ENCODE data around the gene SOS2. TPM values are rescaled to one million over a fixed set of nuclear protein-coding genes. Genes with fewer than 3 reads are reported as not detected.

The SOS2 gene
- total RNA-seq, 4 donors from 2014 or later = 39.4 to 50.2 (median 41.5) TPM

GRCh38 chr14:50070840-50071548 is 160.4 kb downstream of the SOS2 start:
- TF ChIP-seq CTCF (IDR thresholded peaks at IDR 0.05; ENCODE audit: low read depth) = no peak

GRCh38 chr14:50070230-50070629 is 161.1 kb downstream of the SOS2 start:
- TF ChIP-seq CTCF (IDR thresholded peaks at IDR 0.05; ENCODE audit: low read depth) = no peak

DNA sequence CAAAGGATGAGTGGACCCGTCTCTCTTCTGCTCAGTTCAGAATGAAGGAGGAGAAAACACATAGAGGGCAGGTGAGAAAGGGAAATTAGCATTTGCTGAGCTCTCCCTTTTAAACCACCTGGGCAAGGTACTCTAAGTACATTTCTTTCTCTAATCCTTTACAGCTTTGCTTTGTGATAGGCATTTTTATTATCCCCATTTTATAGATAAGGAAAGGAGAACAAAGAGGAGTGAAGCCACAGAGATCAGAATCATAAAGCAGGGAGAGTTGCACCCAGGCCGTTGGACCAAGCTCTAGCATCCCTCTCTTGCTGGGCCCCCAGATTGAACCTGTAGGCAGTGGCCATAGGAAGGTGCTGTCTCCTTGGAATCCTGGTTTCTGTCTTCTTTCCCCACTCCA is 162.1 kb downstream of the SOS2 start:
- no peak for TF ChIP-seq CTCF (IDR thresholded peaks at IDR 0.05; ENCODE audit: low read depth)

DNA sequence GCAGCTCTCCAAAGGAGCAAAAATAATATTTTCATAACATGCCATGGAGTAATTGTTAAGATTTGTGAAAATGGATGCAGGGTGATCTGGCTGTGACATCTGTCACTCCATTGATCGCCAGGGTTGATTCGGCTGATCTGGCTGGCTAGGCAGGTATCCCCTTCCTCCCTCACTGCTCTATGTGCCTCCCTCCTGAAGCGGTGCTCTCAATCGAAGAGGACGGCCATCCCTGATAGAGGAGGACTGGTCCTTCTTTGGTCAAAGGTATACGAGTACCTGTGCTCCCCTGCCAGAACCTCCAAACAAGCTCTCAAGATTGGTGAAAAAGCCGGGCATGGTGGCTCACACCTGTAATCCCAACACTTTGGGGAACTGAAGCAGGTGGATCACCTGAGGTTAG is 162.9 kb downstream of the SOS2 start:
- no peak for TF ChIP-seq CTCF (IDR thresholded peaks at IDR 0.05; ENCODE audit: low read depth)

DNA sequence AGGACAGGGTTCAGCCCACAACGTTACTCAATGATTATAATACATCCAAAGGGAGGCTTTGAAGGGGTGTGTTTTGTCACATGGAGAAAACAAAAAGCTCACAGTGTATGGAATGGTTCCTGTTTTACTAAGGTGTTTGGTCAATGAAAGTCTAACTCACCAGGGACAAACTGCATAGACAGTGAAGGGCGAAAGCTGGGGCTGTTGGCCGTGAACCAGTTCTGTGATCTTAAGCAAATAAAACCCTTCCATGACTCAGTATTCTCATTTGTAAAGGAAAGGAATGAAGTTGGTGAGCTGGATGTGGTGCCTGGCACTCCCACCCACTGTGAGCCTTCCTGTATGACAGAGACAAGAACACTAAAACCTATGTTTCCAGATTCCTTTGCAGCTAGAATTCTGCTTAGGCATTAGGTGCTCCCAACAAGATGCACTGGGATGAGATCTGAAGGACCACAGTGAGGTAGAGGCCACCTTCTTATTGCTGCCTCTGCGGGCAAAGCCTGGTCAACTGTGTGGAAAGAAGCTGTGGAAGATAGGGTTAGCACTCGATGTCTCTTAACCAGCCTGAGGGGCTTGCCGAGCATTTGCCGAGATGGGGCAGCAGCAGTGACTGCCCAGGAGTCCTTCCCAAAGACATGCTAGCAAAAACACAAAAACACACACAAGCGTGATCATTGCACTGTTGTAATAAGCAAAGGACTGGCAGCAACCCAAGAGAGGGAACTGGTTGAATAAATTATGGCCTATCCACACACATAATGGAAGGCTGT is 163.5 kb downstream of the SOS2 start:
- TF ChIP-seq CTCF (IDR thresholded peaks at IDR 0.05; ENCODE audit: low read depth) = no peak

Small RNA genes lying within 50 kb of the gene (small RNA-seq; reads per million reads assigned to genes)
- 0.49 reads per million for gene RF00019

Other genes starting within 250 kb of the SOS2 start
- gene VCPKMT, start 115.0 kb downstream of the SOS2 start, total RNA-seq = 1 to 10 TPM; 3.6 to 7.3 (median 6.4) TPM
- 1 to 10 TPM; 3.1 to 6.7 (median 4.6) TPM for gene L2HGDH, start 80.7 kb upstream of the SOS2 start, total RNA-seq
- gene DMAC2L, start 80.7 kb upstream of the SOS2 start, total RNA-seq = 10 to 100 TPM; 16.7 to 25.8 (median 18.5) TPM
- 10 to 100 TPM; 12.2 to 37.7 (median 31.4) TPM for gene CDKL1, start 165.3 kb upstream of the SOS2 start, total RNA-seq